DMS 273 treated with DMSO at 0.1 percent for 48 hours (cell line): ENCODE data around the gene EML2.
A peak's percentile ranks its signal among the peaks of the same experiment; 100 is the strongest.
"Not testable (repeated sequence)": the region's sequence is repeated elsewhere in the genome, so short reads cannot be mapped to it uniquely, and the experiment has no call there.

Experiments used
- DNase-seq: peaks from one replicate; lab custom pipeline; 2025; lab: John Stamatoyannopoulos, UW

EML2 gene

GRCh38 chr19:45638930-45639729, at the start of gene EML2:
Gene EML2, minus strand, starts transcription at chr19:45639397. Its CDS starts 21 bp downstream, at chr19:45639376.
- no peak for DNase-seq

GRCh38 chr19:45687599-45687998, 48.4 kb upstream of the EML2 start:
- DNase-seq: no peak

GRCh38 chr19:45685045-45685444, 45.8 kb upstream of the EML2 start:
- not testable (repeated sequence) for DNase-seq

GRCh38 chr19:45682908-45683307, 43.7 kb upstream of the EML2 start:
- no peak for DNase-seq

GRCh38 chr19:45682117-45682516, 42.9 kb upstream of the EML2 start:
- DNase-seq: no peak

GRCh38 chr19:45681391-45682015, 42.3 kb upstream of the EML2 start:
- DNase-seq: peak; percentile 69

GRCh38 chr19:45677351-45678230, 38.4 kb upstream of the EML2 start:
- peak; percentile 83 for DNase-seq

- no peak for DNase-seq
These were observed 37.7 kb upstream of the EML2 start for GRCh38 chr19:45676851-45677263.

- DNase-seq: no peak
These were observed 35.7 kb upstream of the EML2 start for GRCh38 chr19:45674946-45675345.

GRCh38 chr19:45670670-45671453, 31.7 kb upstream of the EML2 start:
- DNase-seq: no peak

- DNase-seq: no peak
These were observed 29.2 kb upstream of the EML2 start for GRCh38 chr19:45668342-45668871.

GRCh38 chr19:45667620-45668341, 28.6 kb upstream of the EML2 start, which contains the start of gene GIPR:
Gene GIPR, plus strand, starts transcription at chr19:45668221. Its CDS starts 1,300 bp downstream, at chr19:45669521.
- no peak for DNase-seq

- DNase-seq: no peak
These were observed 25.4 kb upstream of the EML2 start for GRCh38 chr19:45664575-45664974.

GRCh38 chr19:45663800-45664199, 24.6 kb upstream of the EML2 start:
- DNase-seq: no peak

GRCh38 chr19:45660636-45661035, 21.4 kb upstream of the EML2 start:
- DNase-seq: no peak

- DNase-seq: no peak
These were observed 20.0 kb upstream of the EML2 start for GRCh38 chr19:45659096-45659729.

- DNase-seq: no peak
These were observed 18.4 kb upstream of the EML2 start for GRCh38 chr19:45657520-45658167.

- no peak for DNase-seq
These were observed 15.9 kb upstream of the EML2 start for GRCh38 chr19:45655073-45655472.

- DNase-seq: no peak
These were observed 14.4 kb upstream of the EML2 start for GRCh38 chr19:45653634-45654033.

GRCh38 chr19:45650722-45651121, 11.5 kb upstream of the EML2 start:
- DNase-seq: no peak
